ENCODE results near the gene MYO7B. TPM values are rescaled to one million over a fixed set of nuclear protein-coding genes. Genes with fewer than 3 reads are reported as not detected.

MYO7B gene
- total RNA-seq, 1 donor from 2014 or later, result 0.02 TPM

GRCh38 chr2:127614731-127615130 is 79.2 kb downstream of the MYO7B start:
- H3K36me3 Mint-ChIP-seq (ENCODE audit: low read depth), result peaks cover 9% of the 10 kb centered on the region
- H3K4me3 Mint-ChIP-seq (ENCODE audit: unreplicated experiment), result no peak overlapping the region
- peaks cover 16% of the 10 kb centered on the region for H3K9me3 Mint-ChIP-seq (ENCODE audit: low read depth)
- H3K27ac Mint-ChIP-seq (ENCODE audit: unreplicated experiment), result no peak overlapping the region
- peak; percentile 47 for DNase-seq (ENCODE audit: low spot score)
- peaks cover 8% of the 10 kb centered on the region for H3K4me1 Mint-ChIP-seq (ENCODE audit: low read depth)
- TF ChIP-seq, protein P1, sequence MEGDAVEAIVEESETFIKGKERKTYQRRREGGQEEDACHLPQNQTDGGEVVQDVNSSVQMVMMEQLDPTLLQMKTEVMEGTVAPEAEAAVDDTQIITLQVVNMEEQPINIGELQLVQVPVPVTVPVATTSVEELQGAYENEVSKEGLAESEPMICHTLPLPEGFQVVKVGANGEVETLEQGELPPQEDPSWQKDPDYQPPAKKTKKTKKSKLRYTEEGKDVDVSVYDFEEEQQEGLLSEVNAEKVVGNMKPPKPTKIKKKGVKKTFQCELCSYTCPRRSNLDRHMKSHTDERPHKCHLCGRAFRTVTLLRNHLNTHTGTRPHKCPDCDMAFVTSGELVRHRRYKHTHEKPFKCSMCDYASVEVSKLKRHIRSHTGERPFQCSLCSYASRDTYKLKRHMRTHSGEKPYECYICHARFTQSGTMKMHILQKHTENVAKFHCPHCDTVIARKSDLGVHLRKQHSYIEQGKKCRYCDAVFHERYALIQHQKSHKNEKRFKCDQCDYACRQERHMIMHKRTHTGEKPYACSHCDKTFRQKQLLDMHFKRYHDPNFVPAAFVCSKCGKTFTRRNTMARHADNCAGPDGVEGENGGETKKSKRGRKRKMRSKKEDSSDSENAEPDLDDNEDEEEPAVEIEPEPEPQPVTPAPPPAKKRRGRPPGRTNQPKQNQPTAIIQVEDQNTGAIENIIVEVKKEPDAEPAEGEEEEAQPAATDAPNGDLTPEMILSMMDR (IDR thresholded peaks at IDR 0.05), result no peak
- no peaks in the 10 kb centered on the region for H3K27me3 Mint-ChIP-seq (ENCODE audit: low read depth)

- H3K4me3 Mint-ChIP-seq (ENCODE audit: unreplicated experiment), result no peak overlapping the region
- TF ChIP-seq, protein P1 (IDR thresholded peaks at IDR 0.05), result no peak
- no peak overlapping the region for H3K27ac Mint-ChIP-seq (ENCODE audit: unreplicated experiment)
- peaks cover 9% of the 10 kb centered on the region for H3K36me3 Mint-ChIP-seq (ENCODE audit: low read depth)
- H3K4me1 Mint-ChIP-seq (ENCODE audit: low read depth), result peaks cover 8% of the 10 kb centered on the region
- H3K27me3 Mint-ChIP-seq (ENCODE audit: low read depth), result no peaks in the 10 kb centered on the region
- H3K9me3 Mint-ChIP-seq (ENCODE audit: low read depth), result peaks cover 16% of the 10 kb centered on the region
- peak; percentile 49 for DNase-seq (ENCODE audit: low spot score)
These were observed 80.2 kb downstream of the MYO7B start for GRCh38 chr2:127615511-127616166.

DNA sequence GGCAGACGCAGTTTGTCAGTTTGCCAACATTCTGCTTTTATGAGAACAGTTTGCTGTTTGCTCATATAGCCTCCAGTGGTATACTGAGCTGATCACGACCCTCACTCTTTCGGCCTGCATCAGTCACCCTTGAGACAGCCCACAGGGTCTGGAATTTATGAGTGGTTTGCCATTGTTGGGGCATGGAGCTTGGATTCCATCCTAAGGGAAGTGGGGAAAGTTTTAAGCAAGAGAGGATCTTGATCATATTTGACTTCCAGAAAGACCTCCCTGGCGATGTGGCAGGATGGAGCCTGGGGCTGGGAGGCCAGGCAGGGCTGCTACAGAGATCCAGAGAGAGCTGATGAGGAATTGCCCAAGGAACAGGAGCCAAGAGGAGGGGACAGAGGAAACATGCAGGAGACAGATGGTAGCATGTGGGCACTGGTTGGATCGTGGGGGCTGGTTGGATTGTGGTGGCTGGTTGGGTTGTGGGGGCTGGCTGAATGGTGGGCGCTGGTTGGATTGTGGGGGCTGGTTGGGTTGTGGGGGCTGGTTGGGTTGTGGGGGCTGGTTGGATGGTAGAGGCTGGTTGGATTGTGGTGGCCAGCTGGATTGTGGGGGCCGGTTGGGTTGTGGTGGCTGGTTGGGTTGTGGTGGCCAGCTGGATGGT is 83.2 kb downstream of the MYO7B start:
- peak; percentile 39 for DNase-seq (ENCODE audit: low spot score)
- H3K9me3 Mint-ChIP-seq (ENCODE audit: low read depth), result peaks cover 4% of the 10 kb centered on the region
- H3K36me3 Mint-ChIP-seq (ENCODE audit: low read depth), result peaks cover 3% of the 10 kb centered on the region
- peaks cover 11% of the 10 kb centered on the region for H3K4me1 Mint-ChIP-seq (ENCODE audit: low read depth)
- no peak overlapping the region for H3K4me3 Mint-ChIP-seq (ENCODE audit: unreplicated experiment)
- no peak overlapping the region for H3K27ac Mint-ChIP-seq (ENCODE audit: unreplicated experiment)
- H3K27me3 Mint-ChIP-seq (ENCODE audit: low read depth), result no peaks in the 10 kb centered on the region
- TF ChIP-seq, protein P1 (IDR thresholded peaks at IDR 0.05), result no peak

DNA sequence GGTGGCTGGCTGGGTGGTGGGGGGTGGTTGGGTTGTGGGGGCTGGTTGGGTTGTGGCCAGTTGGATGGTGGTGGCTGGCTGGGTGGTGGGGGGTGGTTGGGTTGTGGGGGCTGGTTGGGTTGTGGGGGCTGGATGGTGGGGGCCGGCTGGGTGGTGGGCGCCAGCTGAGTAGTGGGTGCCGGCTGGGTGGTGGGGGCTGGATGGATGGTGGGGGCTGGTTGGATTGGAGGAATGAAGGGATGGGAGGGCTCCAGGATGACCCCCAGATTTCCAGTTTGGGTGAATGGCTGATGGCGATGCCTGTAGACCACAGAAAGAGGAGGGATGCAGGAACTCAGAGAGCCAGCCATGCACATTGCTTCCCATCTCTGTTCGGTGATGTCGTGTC is 83.7 kb downstream of the MYO7B start:
- peaks cover 12% of the 10 kb centered on the region for H3K4me1 Mint-ChIP-seq (ENCODE audit: low read depth)

More for the DNA sequence above, 83.7 kb downstream of the MYO7B start:
- no peak overlapping the region for H3K4me3 Mint-ChIP-seq (ENCODE audit: unreplicated experiment)
- H3K27me3 Mint-ChIP-seq (ENCODE audit: low read depth), result no peaks in the 10 kb centered on the region
- no peaks in the 10 kb centered on the region for H3K36me3 Mint-ChIP-seq (ENCODE audit: low read depth)
- H3K27ac Mint-ChIP-seq (ENCODE audit: unreplicated experiment), result no peak overlapping the region
- H3K9me3 Mint-ChIP-seq (ENCODE audit: low read depth), result no peaks in the 10 kb centered on the region
- TF ChIP-seq, protein P1 (IDR thresholded peaks at IDR 0.05), result no peak
- peak; percentile 29 for DNase-seq (ENCODE audit: low spot score)

Measured in chondrocyte (in vitro differentiated cells).